NCI-H510A treated with DMSO at 0.1 percent for 48 hours (cell line): ENCODE data around the gene CUTA.

Source experiments
- DNase-seq: peaks from one replicate; lab custom pipeline; 2025; lab: John Stamatoyannopoulos, UW

Gene CUTA

GRCh38 chr6:33423777-33424176 lies 5.9 kb upstream of the CUTA start:
- no peak for DNase-seq

- no peak for DNase-seq
These were observed 3.4 kb upstream of the CUTA start for GRCh38 chr6:33421344-33421643.

GRCh38 chr6:33420491-33421343 lies 2.8 kb upstream of the CUTA start:
- DNase-seq, result no peak

GRCh38 chr6:33419580-33420490 lies 1.9 kb upstream of the CUTA start, which contains the start of gene SYNGAP1:
Gene SYNGAP1, plus strand, starts transcription at chr6:33420065. Its CDS starts 200 bp downstream, at chr6:33420265.
- DNase-seq, result peak; percentile 68

- DNase-seq, result peak; percentile 78
These were observed 884 bp upstream of the CUTA start for GRCh38 chr6:33418690-33419291.

GRCh38 chr6:33417128-33417902 lies 592 bp downstream of the CUTA start:
- no peak for DNase-seq

GRCh38 chr6:33416386-33417127 lies 1.4 kb downstream of the CUTA start:
- no peak for DNase-seq

GRCh38 chr6:33415831-33416230 lies 2.1 kb downstream of the CUTA start:
- DNase-seq, result no peak

- no peak for DNase-seq
These were observed 3.2 kb downstream of the CUTA start for GRCh38 chr6:33414592-33415271.

- no peak for DNase-seq
These were observed 4.4 kb downstream of the CUTA start for GRCh38 chr6:33413241-33414120.

- DNase-seq, result no peak
These were observed 5.5 kb downstream of the CUTA start for GRCh38 chr6:33412140-33413009.

GRCh38 chr6:33411632-33412005 lies 6.3 kb downstream of the CUTA start:
- no peak for DNase-seq

GRCh38 chr6:33410711-33411631 lies 6.9 kb downstream of the CUTA start, which contains the start of gene PHF1:
Gene PHF1, plus strand, starts transcription at chr6:33411014. Its CDS starts 1,250 bp downstream, at chr6:33412264.
- no peak for DNase-seq

- DNase-seq, result peak; percentile 99
These were observed 7.7 kb downstream of the CUTA start for GRCh38 chr6:33410050-33410710.

- DNase-seq, result peak; percentile 29
These were observed 10.7 kb downstream of the CUTA start for GRCh38 chr6:33407132-33407718.

GRCh38 chr6:33406126-33406525 lies 11.8 kb downstream of the CUTA start:
- DNase-seq, result no peak
